Glutamatergic neuron (in vitro differentiated cells): ENCODE results near the gene RPL10A. TPM values are rescaled to one million over a fixed set of nuclear protein-coding genes. Genes with fewer than 3 reads are reported as not detected.

Experiments used
- DNase-seq: peaks from one replicate; pipeline ENCODE4 v3.0.0; 2022
- H3K27ac Mint-ChIP-seq: one replicate; pipeline ENCODE4 v1.8.0; 2020; ENCODE audit warnings: mild to moderate bottlenecking, mixed read lengths, inconsistent platforms; ENCODE audit not compliant: unreplicated experiment
- H3K27me3 Mint-ChIP-seq: one replicate; pipeline ENCODE4 v1.8.0; 2020; ENCODE audit warnings: mild to moderate bottlenecking, moderate library complexity, mixed read lengths, inconsistent platforms; ENCODE audit not compliant: unreplicated experiment
- H3K36me3 Mint-ChIP-seq: one replicate; pipeline ENCODE4 v1.8.0; 2020; ENCODE audit warnings: mild to moderate bottlenecking, mixed read lengths, inconsistent platforms; ENCODE audit not compliant: unreplicated experiment
- H3K4me1 Mint-ChIP-seq: one replicate; pipeline ENCODE4 v1.8.0; 2020; ENCODE audit warnings: mild to moderate bottlenecking, low read depth, mixed read lengths, inconsistent platforms; ENCODE audit not compliant: unreplicated experiment
- H3K4me3 Mint-ChIP-seq: one replicate; pipeline ENCODE4 v1.8.0; 2020; ENCODE audit warnings: mild to moderate bottlenecking, mixed read lengths, inconsistent platforms; ENCODE audit not compliant: unreplicated experiment
- H3K9me3 Mint-ChIP-seq: one replicate; pipeline ENCODE4 v1.8.0; 2020; ENCODE audit warnings: mild to moderate bottlenecking, moderate library complexity, mixed read lengths, inconsistent platforms; ENCODE audit not compliant: unreplicated experiment
- CTCF ChIP-seq: fragments of 200-600 bp; sonication (generic); IDR thresholded peaks from one replicate; pipeline ENCODE4 v1.5.0; 2021; ENCODE audit not compliant: partially characterized antibody, unreplicated experiment
- total RNA-seq: library from RNA; stranded (reverse); fragmentation: NEBNext Ultra II Directional; extraction: Animal tissue kit (Norgen Biotek cat#: 25700); gene quantifications from one replicate; pipeline ENCODE4 v1.2.1, GENCODE V29; 2021; ENCODE audit not compliant: unreplicated experiment

RPL10A gene
- total RNA-seq, 1 donor from 2014 or later, result 690 TPM

- H3K27me3 Mint-ChIP-seq, result peaks cover 16% of the 10 kb centered on the region
- DNase-seq, result peak; percentile 66
- no peak for TF ChIP-seq CTCF
- H3K4me3 Mint-ChIP-seq, result peak overlapping the region; percentile 90
- no peaks in the 10 kb centered on the region for H3K36me3 Mint-ChIP-seq
- H3K27ac Mint-ChIP-seq, result peak overlapping the region; percentile 83
- peaks cover 10% of the 10 kb centered on the region for H3K9me3 Mint-ChIP-seq
- peaks cover 49% of the 10 kb centered on the region for H3K4me1 Mint-ChIP-seq
Observed at GRCh38 chr6:35496036-35496840, 28.0 kb downstream of the RPL10A start.

- Mint-ChIP-seq H3K4me1 (peaks cover 46% of the 10 kb centered on the region), H3K27ac (peak within 1 kb of the TSS; percentile 83), H3K9me3 (peaks cover 10% of the 10 kb centered on the region), H3K36me3 (no peaks in the 10 kb centered on the region), H3K4me3 (peak within 1 kb of the TSS; percentile 90), H3K27me3 (peaks cover 16% of the 10 kb centered on the region)
- DNase-seq, result peak; percentile 80
- TF ChIP-seq CTCF, result no peak
Observed at GRCh38 chr6:35496841-35497570, 28.8 kb downstream of the RPL10A start, which contains the start of gene TEAD3. TSS of gene TEAD3 (minus strand) at chr6:35497079.

- peak; percentile 64 for DNase-seq
- no peak for TF ChIP-seq CTCF
- Mint-ChIP-seq H3K4me3 (peak overlapping the region; percentile 70), H3K4me1 (peaks cover 43% of the 10 kb centered on the region), H3K36me3 (no peaks in the 10 kb centered on the region), H3K27me3 (peaks cover 13% of the 10 kb centered on the region), H3K9me3 (peaks cover 10% of the 10 kb centered on the region), H3K27ac (no peak overlapping the region)
Observed at GRCh38 chr6:35497571-35498421, 29.6 kb downstream of the RPL10A start.

DNA sequence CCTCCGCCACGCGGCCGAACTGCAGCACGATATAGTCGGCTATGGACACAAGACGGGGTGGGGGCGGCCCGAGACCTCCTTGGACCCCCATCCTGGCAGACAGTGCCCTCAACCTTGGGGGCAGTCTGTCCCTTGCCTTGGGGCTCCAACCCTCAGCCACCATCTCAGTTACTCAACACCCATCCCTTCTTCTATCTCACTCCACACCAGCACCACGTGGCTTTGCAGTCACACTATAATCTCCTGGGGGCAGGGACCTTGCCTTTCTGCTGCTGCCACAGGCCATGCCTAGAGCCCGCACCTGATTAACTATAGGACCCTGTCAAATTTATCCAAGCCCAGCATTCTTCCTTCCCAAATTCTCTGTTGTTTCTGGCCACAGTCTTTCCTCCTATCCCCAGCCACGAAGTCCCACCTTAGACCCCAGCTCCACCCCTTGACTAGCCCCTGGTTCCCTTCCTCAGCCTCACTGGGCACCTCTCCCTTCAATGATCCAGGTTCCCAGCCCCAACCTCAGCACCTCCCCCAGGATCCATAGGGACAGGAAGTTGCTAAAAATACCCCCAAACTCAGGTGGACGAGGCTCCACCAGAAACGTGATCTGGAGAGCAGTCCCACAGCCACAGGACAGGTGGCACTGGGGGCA, 30.3 kb downstream of the RPL10A start:
- no peaks in the 10 kb centered on the region for H3K36me3 Mint-ChIP-seq
- H3K9me3 Mint-ChIP-seq, result peaks cover 6% of the 10 kb centered on the region
- H3K4me3 Mint-ChIP-seq, result peak overlapping the region; percentile 70
- peaks cover 8% of the 10 kb centered on the region for H3K27me3 Mint-ChIP-seq
- H3K4me1 Mint-ChIP-seq, result peaks cover 36% of the 10 kb centered on the region
- H3K27ac Mint-ChIP-seq, result peak overlapping the region; percentile 66
- TF ChIP-seq CTCF, result no peak
- no peak for DNase-seq
